Frontal cortex (tissue), 4 donors: Measurements from ENCODE around the gene MTG1. TPM values are rescaled to one million over a fixed set of nuclear protein-coding genes. Genes with fewer than 3 reads are reported as not detected.
"Not testable (repeated sequence)": the region's sequence is repeated elsewhere in the genome, so short reads cannot be mapped to it uniquely, and the experiment has no call there.

Source experiments
- DNase-seq, 2 donors: peaks; one replicate each; pipeline ENCODE4 v3.0.0; 2012; ENCODE audit warnings: low spot score in 2 of 2
- FAIRE-seq: peaks from 2 replicates; lab custom pipeline; 2012; peaks lifted over from hg19 to GRCh38; lab: Jason Lieb, UNC
- total RNA-seq: library from RNA; depleted of rRNA; stranded (reverse); fragments of >200 nt; gene quantifications from one replicate; pipeline ENCODE4 v1.2.3, GENCODE V29; 2014
- donor health status: control.
- donor health status: control.
- donor health status: control.

The MTG1 gene
- total RNA-seq, 1 donor from 2014 or later = 21.2 TPM

DNA sequence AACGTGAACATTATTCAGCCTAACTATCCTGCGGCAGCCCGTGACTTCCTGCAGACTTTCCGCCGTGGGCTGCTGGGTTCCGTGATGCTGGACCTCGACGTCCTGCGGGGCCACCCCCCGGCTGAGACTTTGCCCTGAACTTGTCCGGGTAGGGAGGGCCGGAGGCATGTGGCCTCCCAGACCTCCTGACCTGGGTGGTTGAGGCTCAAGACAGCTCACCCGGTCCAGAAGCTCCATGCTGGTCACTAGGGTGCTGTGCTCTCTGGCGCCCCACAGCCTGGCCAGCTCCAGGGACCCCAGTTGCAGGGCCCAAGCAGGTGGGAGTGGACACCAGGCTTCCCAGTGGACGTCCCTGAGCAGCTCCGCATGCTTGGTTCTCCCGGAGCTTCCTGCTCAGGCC is 26.1 kb downstream of the MTG1 start:
- DNase-seq = no peak
- FAIRE-seq = no peak

DNA sequence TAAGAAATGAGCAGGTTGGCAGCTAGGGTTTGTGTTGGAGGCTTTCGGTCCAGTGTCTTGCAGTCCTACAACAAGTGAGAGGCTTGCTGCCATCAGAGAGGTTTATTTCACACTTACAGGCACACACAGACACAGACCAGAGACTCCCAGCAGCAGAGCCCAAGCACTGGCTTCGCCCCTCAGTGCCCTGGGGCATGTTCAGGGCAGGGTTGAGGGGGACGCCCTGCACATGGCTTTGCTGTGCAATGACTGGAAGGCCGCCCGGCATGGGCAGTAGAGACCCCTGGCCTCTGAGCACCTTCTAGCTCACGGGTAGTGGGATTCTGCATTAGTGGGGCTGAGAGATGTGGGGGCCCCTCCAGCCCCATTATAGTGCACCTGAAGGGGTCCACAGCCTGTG is 26.6 kb downstream of the MTG1 start:
- no peak for FAIRE-seq
- DNase-seq = no peak

DNA sequence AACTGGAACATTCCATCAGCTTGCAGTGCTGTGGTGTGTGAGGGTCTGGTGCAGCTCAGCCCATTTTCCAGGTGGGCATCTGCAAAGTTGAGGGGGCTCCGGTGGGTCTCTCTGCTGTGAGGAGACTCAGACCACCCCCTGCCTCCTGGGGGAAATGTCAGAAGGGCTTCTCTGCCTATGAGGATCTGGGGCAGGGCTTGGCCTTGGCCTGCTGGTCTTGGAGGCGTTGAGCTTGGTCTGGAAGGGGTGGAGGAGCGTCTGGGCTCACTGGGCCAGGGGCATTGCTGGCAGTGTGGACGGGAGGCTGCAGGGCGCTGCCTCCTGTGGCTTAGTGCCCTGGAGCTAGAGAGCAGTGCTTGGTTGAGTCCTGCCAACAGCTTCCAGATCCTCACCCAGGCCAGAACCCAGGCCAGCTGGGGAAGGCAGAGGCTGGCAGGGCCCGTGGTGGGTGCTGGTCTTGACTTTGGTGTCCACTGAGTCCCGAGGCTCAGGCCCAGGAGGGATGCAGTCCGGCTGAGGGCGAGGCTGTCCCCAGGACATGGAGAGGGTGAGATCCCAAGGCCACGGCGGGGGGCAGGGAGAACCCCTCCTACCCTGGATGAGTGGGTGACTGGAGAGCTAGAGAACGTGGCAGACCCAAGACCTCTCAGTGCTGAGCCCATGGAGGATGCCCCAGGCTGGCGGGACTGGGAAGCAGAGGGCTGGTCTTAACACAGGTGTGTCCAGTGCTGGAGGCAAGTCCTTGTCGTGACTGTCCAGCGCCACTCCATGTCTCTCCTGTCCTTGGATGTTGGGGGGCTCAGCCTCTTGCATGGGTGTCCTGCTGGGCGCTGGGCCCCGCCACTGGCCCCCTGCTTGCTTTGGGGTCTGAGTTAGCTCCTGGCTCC is 27.6 kb downstream of the MTG1 start:
- DNase-seq (no peak), FAIRE-seq (no peak)

DNA sequence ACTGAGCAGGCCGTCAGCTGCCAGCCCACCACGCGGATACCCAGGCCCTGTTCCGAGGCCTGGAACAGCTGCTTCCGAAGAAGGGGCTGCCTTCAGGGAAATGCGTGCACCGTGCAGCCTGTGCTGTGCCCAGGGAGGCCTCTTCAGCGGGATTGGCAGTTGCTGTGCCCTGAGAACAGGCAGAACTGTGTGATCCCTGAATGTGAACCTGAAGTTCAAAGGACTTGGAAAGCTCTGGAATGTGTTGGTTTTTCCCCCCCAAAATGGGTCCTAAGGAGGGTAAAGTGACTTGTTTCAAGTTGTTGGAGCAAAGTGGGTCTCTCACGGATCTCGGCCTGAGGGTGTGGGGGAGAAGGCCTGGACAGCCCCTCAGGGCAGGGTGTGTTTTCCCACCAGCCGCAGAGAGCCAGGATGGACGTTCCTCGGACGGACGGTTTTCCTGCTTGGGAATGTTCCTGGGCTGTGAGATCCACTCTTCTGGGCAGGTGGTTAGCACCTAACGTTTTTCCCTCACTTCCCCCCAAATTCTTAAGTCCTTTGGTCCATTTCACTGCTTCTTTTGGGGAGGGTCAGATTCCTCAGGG is 28.4 kb downstream of the MTG1 start:
- DNase-seq (no peak), FAIRE-seq (no peak)

DNA sequence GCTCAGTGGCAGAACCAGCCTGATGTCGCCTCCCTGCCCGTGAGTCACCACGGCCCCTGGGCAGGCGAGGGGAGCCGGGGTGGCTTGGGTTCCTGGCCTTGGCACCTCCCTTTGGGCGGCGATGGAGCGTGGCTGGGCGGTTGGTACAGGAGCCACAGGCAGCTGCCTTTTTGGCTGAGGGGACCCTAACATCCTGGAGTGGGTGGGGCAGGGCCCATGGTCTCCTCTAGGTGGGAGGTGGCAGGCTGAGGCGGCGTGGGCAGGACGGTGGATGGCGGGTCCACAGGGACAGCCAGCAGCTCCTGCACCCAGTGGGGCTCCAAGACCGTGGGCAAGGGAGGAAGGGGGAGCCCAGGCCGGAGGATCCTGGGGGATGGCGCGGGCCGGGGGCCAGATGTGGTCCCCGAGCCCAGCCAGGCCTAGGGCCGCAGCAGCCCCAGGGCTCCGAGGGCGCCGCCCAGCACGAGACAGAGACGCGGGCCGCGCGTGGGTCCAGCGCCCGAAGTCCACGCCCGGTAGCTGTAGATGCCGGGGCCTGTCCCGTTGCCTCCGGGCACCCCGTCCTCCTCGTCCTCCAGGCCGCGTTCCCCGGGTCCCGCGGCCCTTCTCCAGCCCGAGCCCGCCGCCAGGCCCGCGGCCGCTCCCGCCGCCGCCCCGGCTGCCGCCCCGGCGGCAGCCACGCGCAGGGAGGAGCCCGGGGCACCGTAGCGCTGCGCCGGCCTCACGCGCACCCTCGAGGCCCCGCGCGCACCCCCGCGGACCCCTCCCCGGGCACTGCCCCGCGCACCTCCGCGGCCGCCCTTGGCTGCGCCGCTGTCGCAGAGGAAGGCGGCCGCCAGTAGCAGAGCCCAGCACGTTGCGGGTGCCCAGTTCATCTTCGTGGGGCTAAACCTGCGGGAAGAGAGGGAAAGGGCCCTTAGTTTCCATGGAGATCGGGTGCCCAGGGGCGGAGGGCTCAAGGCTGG is 29.1 kb downstream of the MTG1 start:
- no peak for DNase-seq

DNA sequence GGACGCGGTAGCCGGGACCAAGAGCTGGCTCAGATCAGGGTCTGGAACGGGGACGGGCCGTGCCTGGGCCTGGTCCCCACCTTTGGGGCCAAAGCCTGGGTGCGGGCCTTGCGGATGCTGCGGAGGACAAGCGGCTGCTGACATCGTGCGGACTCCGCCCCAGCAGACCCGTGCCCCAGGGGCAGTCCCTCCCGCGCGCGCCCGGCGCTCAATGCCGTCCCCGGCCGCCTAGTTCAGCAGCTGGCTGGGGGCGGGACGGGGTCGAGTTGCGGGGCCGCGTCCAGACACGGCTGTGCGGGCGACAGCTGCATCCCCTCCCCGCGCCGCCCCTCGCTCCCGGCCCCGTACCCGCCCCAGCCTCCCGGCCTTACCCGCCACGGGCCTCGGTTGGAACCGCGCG is 30.1 kb downstream of the MTG1 start:
- FAIRE-seq = not testable (repeated sequence)

More for the DNA sequence above, 29.1 kb downstream of the MTG1 start:
- FAIRE-seq = no peak

DNA sequence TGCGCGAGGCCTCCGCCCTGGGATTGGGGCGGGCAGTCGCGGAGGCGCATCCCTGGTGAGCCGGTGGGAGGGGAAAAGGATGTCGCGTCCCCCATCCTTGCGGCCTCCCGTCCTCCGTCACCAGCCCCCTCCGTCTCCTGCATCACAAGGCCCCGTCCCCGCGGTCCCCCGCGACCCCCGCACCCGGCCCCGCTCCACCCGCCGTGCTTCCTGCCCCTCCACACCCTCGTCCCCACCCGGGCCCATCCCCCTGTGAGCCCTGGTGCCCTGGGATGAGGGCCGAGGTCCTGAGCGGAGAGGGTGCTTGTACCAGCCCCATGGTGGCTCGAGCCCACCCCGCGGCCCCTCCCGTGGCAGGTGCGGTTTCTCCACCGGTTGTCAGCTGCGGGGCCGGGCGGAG is 30.6 kb downstream of the MTG1 start, which contains the start of gene SPRN:
Gene SPRN (minus strand): TSS at position 25 of the 400 bp plus-strand sequence. CDS start 944 bp downstream, outside the sequence.
- DNase-seq, FAIRE-seq: not testable (repeated sequence)

More for the DNA sequence above, 30.1 kb downstream of the MTG1 start:
- DNase-seq = not testable (repeated sequence)

- not testable (repeated sequence) for DNase-seq, FAIRE-seq
Measured at GRCh38 chr10:133429571-133429970, 35.6 kb downstream of the MTG1 start.

DNA sequence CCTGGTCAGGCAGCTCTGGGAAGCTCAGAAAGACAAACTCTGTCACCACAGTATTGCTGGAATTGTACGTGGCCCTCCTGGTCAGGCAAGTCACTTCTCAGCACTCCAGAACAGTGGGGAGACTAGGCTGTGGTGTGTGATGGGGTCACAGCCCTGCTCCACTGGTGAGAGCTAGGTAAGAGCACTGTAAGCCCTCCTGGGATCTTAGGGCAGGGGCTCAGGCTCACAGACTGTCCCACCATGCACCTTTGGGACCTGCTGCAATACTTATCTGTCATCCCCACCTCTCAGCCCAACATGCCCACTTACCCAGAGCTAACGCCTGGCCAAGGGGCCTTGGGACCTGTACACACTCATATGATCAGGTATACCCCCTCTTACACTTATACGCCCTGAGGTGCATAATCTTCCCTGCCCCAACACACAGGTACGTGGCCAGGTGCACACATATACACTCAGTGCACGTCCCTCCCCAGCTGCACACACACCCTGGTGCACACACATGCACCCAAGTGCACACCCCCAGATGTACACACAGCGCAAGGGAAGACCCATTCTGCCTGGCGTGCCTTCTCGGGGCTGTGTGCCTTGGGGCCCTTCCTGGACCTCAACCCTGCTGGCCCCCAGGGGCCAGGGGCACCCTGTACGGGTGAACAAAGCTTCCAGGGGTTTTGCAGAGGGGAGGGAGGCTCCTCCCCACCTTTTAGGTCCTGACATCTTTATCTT is 38.1 kb downstream of the MTG1 start:
- FAIRE-seq, DNase-seq: not testable (repeated sequence)

DNA sequence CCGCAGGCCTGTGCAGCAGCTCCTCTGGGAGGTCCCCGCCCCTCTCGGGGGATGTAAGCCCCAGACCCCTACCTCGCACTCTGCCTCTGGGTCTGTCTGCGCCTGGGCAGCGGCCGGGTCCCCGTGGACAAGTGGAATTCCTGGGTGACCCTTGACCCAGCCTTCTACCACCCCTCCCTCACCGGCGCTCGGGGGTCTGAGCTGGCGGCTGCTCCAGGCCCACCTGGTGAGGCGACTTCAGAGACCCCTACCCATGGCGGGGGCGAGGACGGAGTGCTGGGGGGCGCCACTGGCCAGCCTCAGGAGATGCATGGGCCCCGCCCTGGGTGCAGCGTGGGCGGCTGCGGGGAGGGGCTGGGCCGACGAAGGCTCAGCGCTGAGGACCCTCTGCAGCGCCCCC is 38.8 kb downstream of the MTG1 start:
- not testable (repeated sequence) for FAIRE-seq, DNase-seq

GRCh38 chr10:133438711-133439273 is 44.8 kb downstream of the MTG1 start:
- FAIRE-seq = no peak
- DNase-seq = no peak

GRCh38 chr10:133439517-133440461 is 45.8 kb downstream of the MTG1 start:
- DNase-seq (no peak), FAIRE-seq (no peak)

- DNase-seq (no peak), FAIRE-seq (no peak)
Measured at GRCh38 chr10:133440633-133441285, 46.8 kb downstream of the MTG1 start.

DNA sequence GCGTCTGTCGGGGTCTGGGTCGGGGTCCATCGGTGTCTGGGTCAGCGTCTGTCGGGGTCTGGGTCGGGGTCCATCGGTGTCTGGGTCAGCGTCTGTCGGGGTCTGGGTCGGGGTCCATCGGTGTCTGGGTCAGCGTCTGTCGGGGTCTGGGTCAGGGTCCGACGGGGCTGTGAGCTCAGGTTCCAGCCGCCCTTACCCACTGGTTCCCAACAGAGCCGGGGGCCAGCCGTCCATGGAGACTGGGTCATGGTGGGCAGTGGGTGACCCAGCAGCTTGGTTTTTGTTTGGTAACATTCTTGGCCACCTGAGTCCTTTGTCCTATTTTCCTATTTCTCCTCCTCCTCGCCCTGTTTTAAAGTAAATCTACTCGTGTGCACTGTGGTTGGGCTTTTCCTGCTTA is 47.4 kb downstream of the MTG1 start:
- DNase-seq, FAIRE-seq: not testable (repeated sequence)

DNA sequence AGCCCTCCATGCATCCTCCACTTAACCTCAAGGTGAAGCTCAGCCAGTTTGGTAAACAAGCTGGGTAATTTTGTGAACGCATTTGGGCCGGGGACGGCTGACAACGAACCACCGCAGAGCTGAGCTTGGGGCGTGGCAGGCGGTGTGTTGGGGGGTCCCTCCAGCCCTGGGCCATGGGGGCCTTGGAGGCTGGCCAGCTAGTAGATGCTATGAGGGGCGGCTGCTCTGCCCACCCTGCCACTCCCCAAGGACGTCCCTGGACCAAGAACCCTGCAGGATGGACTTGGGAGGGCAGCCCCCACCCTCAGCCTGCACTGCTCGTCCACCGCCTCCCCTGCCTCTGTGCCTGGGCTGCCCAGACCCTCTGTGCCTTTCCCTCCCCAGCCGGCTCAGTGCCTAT is 47.8 kb downstream of the MTG1 start:
- FAIRE-seq = no peak
- DNase-seq = no peak

- DNase-seq = no peak
Measured at GRCh38 chr10:133442191-133442966, 48.4 kb downstream of the MTG1 start.

More at GRCh38 chr10:133442191-133442966, 48.4 kb downstream of the MTG1 start:
- no peak for FAIRE-seq
